Activated T-helper 1 cell treated with anti-CD3 and anti-CD28 coated beads, Interleukin-12 subunit alpha, Interleukin-12 subunit beta, Interleukin-2, Interleukin-4 antibody, amounts not matched to agents 30 ng/mL and 10 ng/mL and 1 ng/mL, durations not matched to agents 14 hours and 24 hours and 36 hours (primary cell): Measurements from ENCODE around the gene EML1. TPM values are rescaled to one million over a fixed set of nuclear protein-coding genes. Genes with fewer than 3 reads are reported as not detected.
"Not testable (repeated sequence)": the region's sequence is repeated elsewhere in the genome, so short reads cannot be mapped to it uniquely, and the experiment has no call there.

Experiments
- DNase-seq: peaks from one replicate; pipeline ENCODE4 v3.0.0; 2021; ENCODE audit warnings: low spot score
- H3K27ac Mint-ChIP-seq: one replicate; pipeline ENCODE4 v1.8.0; 2021; ENCODE audit warnings: mild to moderate bottlenecking, mixed read lengths
- H3K27me3 Mint-ChIP-seq: one replicate; pipeline ENCODE4 v1.8.0; 2022; ENCODE audit warnings: mild to moderate bottlenecking, moderate library complexity, mixed read lengths; ENCODE audit not compliant: insufficient read depth
- H3K36me3 Mint-ChIP-seq: one replicate; pipeline ENCODE4 v1.8.0; 2021; ENCODE audit warnings: low read depth, mixed read lengths
- H3K4me1 Mint-ChIP-seq: one replicate; pipeline ENCODE4 v1.8.0; 2021; ENCODE audit warnings: low read depth, mixed read lengths
- H3K4me3 Mint-ChIP-seq: one replicate; pipeline ENCODE4 v1.8.0; 2021; ENCODE audit warnings: mild to moderate bottlenecking, moderate library complexity, mixed read lengths
- H3K9me3 Mint-ChIP-seq: one replicate; pipeline ENCODE4 v1.8.0; 2021; ENCODE audit warnings: mixed read lengths
- intact Hi-C: fragments of 100-400 bp; cut with micrococcal nuclease; formaldehyde crosslinking; loops from one replicate; pipeline ENCODE4 v1.15.1; 2024
- total RNA-seq: library from RNA; stranded (reverse); gene quantifications from 2 replicates; pipeline ENCODE4 v1.2.3, GENCODE V29; 2022

The EML1 gene
- total RNA-seq, 1 donor from 2014 or later: 0.91 TPM

DNA sequence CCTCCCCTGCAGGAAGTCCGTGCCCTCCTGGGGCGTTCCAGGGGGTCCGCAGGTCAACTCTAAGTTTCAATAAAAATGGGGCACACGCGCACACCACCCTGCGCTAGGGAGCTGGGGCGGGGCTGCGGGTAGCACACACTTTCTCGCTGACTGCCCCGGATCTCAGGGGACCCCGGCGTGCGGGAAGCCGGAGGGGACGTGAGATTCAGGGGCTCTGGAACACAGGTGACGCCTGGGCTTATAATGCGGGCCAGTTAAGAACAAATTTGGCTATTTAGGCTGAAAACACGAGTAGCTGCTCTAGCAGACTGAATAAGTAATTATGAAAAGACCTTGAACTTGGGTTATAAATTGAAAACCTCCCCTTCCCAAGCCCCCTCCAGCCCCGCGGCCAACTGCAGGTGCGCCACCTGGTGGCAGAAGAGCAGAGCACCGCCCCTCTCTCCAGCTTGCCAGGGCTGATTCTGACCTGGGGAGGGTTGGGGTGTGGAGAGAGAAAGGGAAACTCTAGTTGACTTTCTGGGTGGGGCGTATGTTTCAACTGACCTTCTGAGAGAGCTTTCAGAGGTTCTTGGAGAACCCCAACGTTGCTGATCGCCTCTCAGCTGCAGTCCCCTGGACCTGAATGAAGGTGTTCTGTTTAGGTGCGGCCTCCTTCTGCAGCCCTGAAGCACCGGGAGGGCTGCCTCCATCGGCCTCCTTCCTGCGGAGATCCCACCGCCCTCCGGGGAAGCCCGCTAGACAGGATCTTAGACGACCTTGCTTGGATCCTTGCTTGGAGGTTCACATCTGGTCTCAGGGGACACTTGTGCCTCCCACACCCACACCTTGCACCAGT, 153.7 kb downstream of the EML1 start:
- Mint-ChIP-seq H3K27me3 (peaks cover 8% of the 10 kb centered on the region), H3K27ac (no peak overlapping the region), H3K4me1 (no peaks in the 10 kb centered on the region), H3K4me3 (peak overlapping the region; percentile 11), H3K36me3 (no peaks in the 10 kb centered on the region), H3K9me3 (no peaks in the 10 kb centered on the region)
- intact Hi-C loops: no loop called here
- peak; percentile 26 for DNase-seq

GRCh38 chr14:99947695-99948094, 154.5 kb downstream of the EML1 start:
- Mint-ChIP-seq H3K4me1 (no peaks in the 10 kb centered on the region), H3K27ac (no peak overlapping the region), H3K4me3 (no peak overlapping the region), H3K9me3 (no peaks in the 10 kb centered on the region), H3K36me3 (no peaks in the 10 kb centered on the region), H3K27me3 (peaks cover 8% of the 10 kb centered on the region)
- no peak for DNase-seq
- intact Hi-C loops: no loop called here

- H3K27ac Mint-ChIP-seq, H3K9me3 Mint-ChIP-seq, H3K36me3 Mint-ChIP-seq, H3K4me3 Mint-ChIP-seq, intact Hi-C loops, DNase-seq, H3K27me3 Mint-ChIP-seq, H3K4me1 Mint-ChIP-seq: not testable (repeated sequence)
Measured at GRCh38 chr14:99949011-99949732, 156.0 kb downstream of the EML1 start.

DNA sequence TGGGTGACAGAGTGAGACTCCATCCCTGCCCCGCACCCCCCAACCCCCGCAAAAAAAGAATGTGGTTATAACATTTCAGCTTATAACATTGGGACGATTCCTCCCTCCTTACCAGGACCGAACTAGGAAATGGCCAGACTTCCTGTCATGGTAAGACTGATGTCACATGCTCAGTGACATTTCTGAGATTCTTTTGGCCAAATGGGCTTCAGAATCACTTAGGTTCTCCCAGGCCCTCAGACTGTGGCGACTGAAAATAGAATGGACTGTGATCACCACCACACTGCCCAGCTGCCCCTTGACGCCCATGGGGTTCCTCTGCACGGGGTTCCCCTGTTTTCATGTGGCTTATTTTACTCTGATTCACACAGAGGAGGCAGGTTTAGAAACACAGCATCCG, 157.0 kb downstream of the EML1 start:
- Mint-ChIP-seq H3K4me3 (no peak overlapping the region), H3K27me3 (peaks cover 7% of the 10 kb centered on the region), H3K36me3 (no peaks in the 10 kb centered on the region), H3K9me3 (no peaks in the 10 kb centered on the region), H3K27ac (no peak overlapping the region), H3K4me1 (no peaks in the 10 kb centered on the region)
- intact Hi-C loops: no loop called here
- no peak for DNase-seq

GRCh38 chr14:99951085-99951484, 157.9 kb downstream of the EML1 start:
- no peaks in the 10 kb centered on the region for H3K9me3 Mint-ChIP-seq
- H3K27me3 Mint-ChIP-seq: peaks cover 7% of the 10 kb centered on the region
- intact Hi-C loops: no loop called here
- H3K4me3 Mint-ChIP-seq: no peak overlapping the region
- DNase-seq: no peak
- no peaks in the 10 kb centered on the region for H3K4me1 Mint-ChIP-seq
- no peak overlapping the region for H3K27ac Mint-ChIP-seq
- no peaks in the 10 kb centered on the region for H3K36me3 Mint-ChIP-seq

DNA sequence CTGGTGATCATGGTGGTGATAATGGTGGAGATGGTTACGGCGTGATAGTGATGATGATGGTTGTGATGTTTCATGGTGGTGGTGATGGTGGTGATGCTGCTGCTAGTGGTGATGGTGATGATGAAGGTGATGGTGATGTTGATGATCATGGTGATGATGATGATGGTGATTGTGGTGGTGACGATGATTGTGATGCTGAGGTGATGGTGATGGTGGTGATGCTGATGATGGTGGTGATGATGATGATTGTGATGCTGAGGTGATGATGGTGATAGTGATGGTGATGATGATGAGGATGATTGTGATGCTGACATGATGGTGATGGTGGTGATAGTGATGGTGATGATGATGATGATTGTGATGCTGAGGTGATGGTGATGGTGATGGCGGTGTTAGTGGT, 158.8 kb downstream of the EML1 start:
- peaks cover 2% of the 10 kb centered on the region for H3K27me3 Mint-ChIP-seq
- no peak overlapping the region for H3K4me3 Mint-ChIP-seq
- H3K9me3 Mint-ChIP-seq: no peaks in the 10 kb centered on the region
- intact Hi-C loops: no loop called here
- no peaks in the 10 kb centered on the region for H3K36me3 Mint-ChIP-seq
- no peak overlapping the region for H3K27ac Mint-ChIP-seq
- no peak for DNase-seq
- no peaks in the 10 kb centered on the region for H3K4me1 Mint-ChIP-seq

- no peak for DNase-seq
- intact Hi-C loops: no loop called here
- no peaks in the 10 kb centered on the region for H3K4me1 Mint-ChIP-seq
- no peak overlapping the region for H3K4me3 Mint-ChIP-seq
- no peaks in the 10 kb centered on the region for H3K36me3 Mint-ChIP-seq
- H3K27me3 Mint-ChIP-seq: peaks cover 2% of the 10 kb centered on the region
- no peaks in the 10 kb centered on the region for H3K9me3 Mint-ChIP-seq
- no peak overlapping the region for H3K27ac Mint-ChIP-seq
Measured at GRCh38 chr14:99952453-99952852, 159.2 kb downstream of the EML1 start.

DNA sequence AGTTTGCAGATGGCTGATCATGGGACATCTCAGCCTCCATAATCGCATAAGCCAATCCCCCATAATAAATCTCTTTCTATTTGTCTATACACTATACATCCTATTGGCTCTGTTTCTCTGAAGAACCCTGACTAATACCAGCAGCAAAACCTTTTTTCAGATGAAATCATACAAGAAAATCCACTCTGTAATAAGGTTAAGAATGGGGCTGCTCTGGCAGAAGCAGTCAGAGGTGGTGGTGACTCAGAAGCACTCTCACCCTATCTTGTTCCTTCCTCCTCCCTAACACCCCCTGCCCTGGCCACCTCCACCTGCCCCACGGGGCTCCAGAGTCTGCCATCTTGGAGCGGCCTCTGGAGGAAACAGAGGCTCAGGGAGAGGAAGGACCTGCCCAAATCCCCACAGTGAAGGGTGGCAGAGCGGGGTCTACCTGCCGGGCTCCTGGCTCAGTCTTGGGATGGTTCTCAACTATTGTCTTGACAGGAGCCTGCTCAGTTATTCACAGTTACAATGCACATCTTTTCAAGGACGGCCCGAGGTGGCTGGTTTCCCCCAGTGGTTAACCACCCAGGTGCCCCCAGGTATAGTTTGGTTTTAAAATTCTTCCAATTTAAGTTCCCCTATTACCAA, 162.7 kb downstream of the EML1 start:
- Mint-ChIP-seq H3K36me3 (no peaks in the 10 kb centered on the region), H3K27me3 (peaks cover 2% of the 10 kb centered on the region), H3K4me3 (no peak overlapping the region), H3K27ac (no peak overlapping the region), H3K9me3 (no peaks in the 10 kb centered on the region), H3K4me1 (no peaks in the 10 kb centered on the region)
- no peak for DNase-seq
- intact Hi-C loops: no loop called here

DNA sequence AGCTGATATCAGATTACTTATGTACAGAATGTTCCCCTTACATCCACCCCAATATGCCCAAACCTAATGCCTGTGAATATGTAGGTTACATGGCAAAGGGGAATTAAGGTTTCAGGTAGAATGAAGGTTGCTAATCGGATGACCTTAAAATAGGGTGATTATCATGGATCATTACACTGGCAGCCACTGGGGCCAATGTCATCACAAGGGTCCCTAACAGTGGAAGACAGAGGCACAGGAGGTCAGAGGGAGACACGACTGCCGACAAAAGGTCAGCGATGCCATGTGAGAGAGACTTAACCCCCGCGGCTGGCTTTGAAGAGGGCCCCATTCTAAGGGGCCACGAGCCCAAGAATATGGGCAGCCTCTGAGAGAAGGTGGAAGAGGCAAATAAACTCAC, 165.2 kb downstream of the EML1 start:
- no peaks in the 10 kb centered on the region for H3K9me3 Mint-ChIP-seq
- H3K36me3 Mint-ChIP-seq: no peaks in the 10 kb centered on the region
- no peak overlapping the region for H3K27ac Mint-ChIP-seq
- peaks cover 9% of the 10 kb centered on the region for H3K27me3 Mint-ChIP-seq
- no peak for DNase-seq
- intact Hi-C loops: no loop called here
- no peaks in the 10 kb centered on the region for H3K4me1 Mint-ChIP-seq
- no peak overlapping the region for H3K4me3 Mint-ChIP-seq

DNA sequence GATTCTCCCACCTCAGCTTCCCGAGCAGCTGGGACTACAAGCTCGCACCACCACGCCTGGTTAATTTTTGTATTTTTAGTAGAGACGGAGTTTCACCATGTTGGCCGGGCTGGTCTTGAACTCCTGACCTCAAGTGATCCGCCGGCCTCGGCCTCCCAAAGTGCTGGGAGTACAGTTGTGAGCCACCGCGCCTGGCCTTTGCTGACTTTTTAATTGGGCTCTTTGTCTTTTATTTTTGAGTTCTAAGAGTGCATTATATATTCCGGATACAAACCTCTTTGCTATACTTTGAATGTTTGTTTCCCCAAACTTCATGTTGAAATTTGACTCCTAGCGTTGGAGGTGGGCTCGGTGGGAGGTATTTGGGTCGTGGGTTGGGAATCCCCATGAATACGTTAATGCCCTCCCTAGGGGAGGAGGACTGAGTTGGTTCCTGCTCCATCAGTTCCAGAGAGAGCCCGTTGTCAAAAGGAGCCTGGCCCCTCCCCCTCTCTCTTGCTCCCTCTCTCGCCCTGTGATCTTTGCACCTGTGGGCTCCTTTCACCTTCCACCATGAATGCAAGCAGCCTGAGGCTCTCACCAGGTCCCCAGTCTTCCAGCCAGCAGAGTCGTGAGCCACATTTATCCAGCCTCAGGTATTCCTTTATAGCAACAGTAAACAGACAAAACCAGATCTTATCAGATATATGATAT, 168.8 kb downstream of the EML1 start:
- intact Hi-C loops: no loop called here
- Mint-ChIP-seq H3K9me3 (no peaks in the 10 kb centered on the region), H3K36me3 (no peaks in the 10 kb centered on the region), H3K4me1 (no peaks in the 10 kb centered on the region), H3K27me3 (peaks cover 19% of the 10 kb centered on the region), H3K4me3 (no peak overlapping the region), H3K27ac (no peak overlapping the region)
- DNase-seq: no peak

DNA sequence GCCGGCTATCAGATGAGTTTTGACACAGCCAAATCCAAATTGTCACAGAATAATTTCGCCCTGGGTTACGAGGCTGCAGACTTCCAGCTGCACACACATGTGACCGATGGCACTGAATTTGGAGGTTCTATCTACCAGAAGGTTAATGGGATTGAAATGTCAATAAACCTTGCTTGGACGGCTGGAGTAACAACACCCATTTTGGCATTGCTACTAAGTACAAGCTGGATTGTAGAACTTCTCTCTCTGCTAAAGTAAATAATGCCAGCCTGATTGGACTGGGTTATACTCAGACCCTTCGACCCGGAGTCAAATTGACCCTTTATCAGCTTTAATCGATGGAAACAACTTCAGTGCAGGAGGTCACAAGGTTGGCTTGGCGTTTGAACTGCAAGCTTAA, 171.8 kb downstream of the EML1 start:
- Mint-ChIP-seq H3K4me3 (no peak overlapping the region), H3K27ac (no peak overlapping the region), H3K4me1 (no peaks in the 10 kb centered on the region), H3K9me3 (no peaks in the 10 kb centered on the region), H3K27me3 (peaks cover 35% of the 10 kb centered on the region), H3K36me3 (no peaks in the 10 kb centered on the region)
- DNase-seq: no peak
- intact Hi-C loops: no loop called here

DNA sequence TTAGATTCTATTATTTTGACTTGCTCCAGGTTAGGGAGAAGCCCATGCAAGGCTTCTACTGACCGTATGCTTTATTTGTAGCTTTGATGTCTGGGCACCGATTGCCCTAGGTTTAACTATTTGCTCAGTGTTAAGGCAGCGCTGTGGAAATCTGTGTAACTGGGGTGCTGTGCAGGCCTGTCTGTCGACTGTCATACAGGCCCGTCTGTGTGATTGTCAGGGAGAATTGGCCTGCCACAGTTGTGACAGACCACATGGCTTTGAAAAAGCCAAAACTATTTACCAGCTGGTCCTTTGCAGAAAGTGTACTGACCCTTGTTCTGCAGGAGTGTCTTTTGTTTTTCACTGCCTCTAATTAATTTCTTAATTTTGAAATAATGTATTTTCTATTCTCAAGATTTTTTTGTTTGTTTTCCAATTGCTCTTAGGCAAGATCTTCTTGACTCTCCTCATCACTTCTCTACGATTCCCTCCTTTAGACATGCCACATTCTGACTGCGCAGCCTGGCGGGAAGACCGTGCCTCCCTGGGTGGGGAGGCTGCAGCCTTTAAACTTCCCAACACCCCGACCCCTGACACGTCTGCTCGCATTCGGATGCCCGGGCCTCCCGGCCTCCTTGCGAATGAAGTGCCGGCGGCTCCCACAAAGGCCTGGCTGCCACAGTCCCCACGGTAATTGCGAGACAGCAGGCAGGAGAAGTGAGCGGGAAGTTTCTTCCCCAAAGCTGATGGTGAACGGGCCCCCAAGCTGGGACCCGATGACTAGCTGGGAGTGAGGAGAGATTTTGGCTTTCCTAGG, 173.0 kb downstream of the EML1 start:
- Mint-ChIP-seq H3K36me3 (no peaks in the 10 kb centered on the region), H3K9me3 (no peaks in the 10 kb centered on the region), H3K4me3 (no peak overlapping the region), H3K27me3 (peaks cover 41% of the 10 kb centered on the region), H3K4me1 (no peaks in the 10 kb centered on the region), H3K27ac (no peak overlapping the region)
- no peak for DNase-seq
- intact Hi-C loops: no loop called here
